DND-41 (cell line): Measurements from ENCODE around the gene CCDC28B.

Experiments
- ATAC-seq: fragments of 200-7000 bp; cut with Tn5 transposase; 3 replicates; pipeline ENCODE4 v1.9.1; 2021; ENCODE audit warnings: low read depth; ENCODE audit not compliant: insufficient read depth
- DNase-seq: peaks from one replicate; pipeline ENCODE4 v3.0.0-alpha.2; 2020
- H2AFZ ChIP-seq: 2 replicates; pipeline ENCODE4 v1.6.0; 2012; ENCODE audit warnings: low read depth, low read length
- H3K27ac ChIP-seq: 2 replicates; pipeline ENCODE4 v1.5.1; 2012; ENCODE audit warnings: low read length, inconsistent platforms
- H3K27me3 ChIP-seq: fragments of 200-600 bp; sonication (generic); 2 replicates; pipeline ENCODE4 v1.6.0; 2012; ENCODE audit warnings: low read length, mild to moderate bottlenecking, inconsistent platforms; ENCODE audit not compliant: insufficient read depth, poor library complexity
- H3K36me3 ChIP-seq: 2 replicates; pipeline ENCODE4 v1.5.1; 2012; ENCODE audit warnings: low read length, inconsistent platforms; ENCODE audit not compliant: insufficient read depth
- H3K4me1 ChIP-seq: 2 replicates; pipeline ENCODE4 v1.5.1; 2012; ENCODE audit warnings: mild to moderate bottlenecking, low read length; ENCODE audit not compliant: insufficient read depth
- H3K4me2 ChIP-seq: 2 replicates; pipeline ENCODE4 v1.6.0; 2012; ENCODE audit warnings: mild to moderate bottlenecking, moderate library complexity, low read length, inconsistent platforms; ENCODE audit not compliant: insufficient read depth
- H3K4me3 ChIP-seq, 2 experiments: fragments of 200-600 bp in 1 of 2; shearing (Covaris generic) in 1 of 2; 2 replicates each; pipeline ENCODE4 v1.5.1; 2012 to 2016; ENCODE audit warnings: inconsistent platforms in 2 of 2, low read length in 2 of 2, mild to moderate bottlenecking in 2 of 2, low read depth in 1 of 2, moderate library complexity in 1 of 2
- H3K79me2 ChIP-seq: 2 replicates; pipeline ENCODE4 v1.6.0; 2012; ENCODE audit warnings: low read length, inconsistent platforms; ENCODE audit not compliant: insufficient read depth
- H3K9ac ChIP-seq: 2 replicates; pipeline ENCODE4 v1.6.0; 2012; ENCODE audit warnings: low read depth, mild to moderate bottlenecking, inconsistent platforms, low read length, moderate library complexity
- H3K9me3 ChIP-seq: 2 replicates; pipeline ENCODE4 v1.5.1; 2012; ENCODE audit warnings: low read length, moderate library complexity, mild to moderate bottlenecking, inconsistent platforms; ENCODE audit not compliant: insufficient read depth, severe bottlenecking
- H4K20me1 ChIP-seq: 2 replicates; pipeline ENCODE4 v1.6.0; 2012; ENCODE audit warnings: low read length; ENCODE audit not compliant: insufficient read depth
- EZH2 ChIP-seq: IDR thresholded peaks from 3 replicates; pipeline ENCODE4 v1.6.1; 2012; ENCODE audit warnings: borderline replicate concordance, low read depth, mild to moderate bottlenecking, moderate library complexity, low read length, inconsistent platforms; ENCODE audit not compliant: severe bottlenecking
- TF ChIP-seq, protein P1 (sequence below): IDR thresholded peaks from 2 replicates; pipeline ENCODE4 v1.5.1; 2012; ENCODE audit warnings: borderline replicate concordance, low read length, moderate library complexity, mild to moderate bottlenecking; ENCODE audit not compliant: poor library complexity, severe bottlenecking; ENCODE audit errors: extremely low read depth

CCDC28B gene

DNA sequence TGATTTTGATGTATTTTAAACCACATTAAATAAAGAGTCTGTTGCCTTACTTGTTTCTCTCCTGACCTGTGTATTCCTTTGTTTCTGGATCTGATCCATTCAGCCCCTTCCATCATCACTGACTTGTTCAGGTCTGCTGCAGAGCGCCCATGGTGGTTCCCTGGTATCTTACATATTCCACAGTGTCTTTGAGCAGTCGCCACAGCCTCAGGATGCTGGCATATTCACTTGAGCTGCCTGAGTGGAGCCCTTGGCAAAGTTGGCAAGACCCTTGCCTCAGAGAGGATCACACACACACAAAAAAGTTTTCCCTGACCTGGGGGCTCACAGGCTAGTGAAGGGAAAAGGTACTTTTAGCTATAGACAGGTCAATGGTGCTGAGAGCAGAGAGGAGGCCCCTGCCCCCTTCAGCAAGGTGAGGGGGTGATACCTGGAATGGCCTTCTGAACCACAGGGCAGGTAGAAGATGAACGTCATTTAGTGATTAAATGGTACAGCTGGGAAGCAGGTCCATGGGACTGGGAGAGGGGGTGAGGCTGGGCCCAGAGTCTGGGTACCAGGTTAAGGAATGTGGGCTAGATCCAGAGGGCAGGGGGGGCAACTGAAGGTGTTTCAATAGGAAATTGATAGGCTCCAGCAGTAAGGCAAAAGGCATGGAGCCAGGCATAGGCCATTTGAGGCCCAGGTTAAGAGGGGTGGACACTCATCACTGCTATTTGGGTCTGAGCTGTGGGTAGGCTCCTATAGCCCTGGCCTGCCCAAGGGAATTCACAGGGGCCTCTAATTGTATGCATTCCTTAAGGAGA lies 2.0 kb upstream of the CCDC28B start:
- peaks cover 36% of the 10 kb centered on the region; the same call in 1 of the 2 replicates for H4K20me1 ChIP-seq
- no peaks in the 10 kb centered on the region for H3K27me3 ChIP-seq
- H3K36me3 ChIP-seq: peaks cover 51% of the 10 kb centered on the region
- no peak overlapping the region for H3K4me3 ChIP-seq
- H3K9me3 ChIP-seq: no peaks in the 10 kb centered on the region
- DNase-seq (no peak), ATAC-seq (no peak)
- no peak overlapping the region; the same call in 1 of the 2 replicates for H3K4me2 ChIP-seq
- TF ChIP-seq, protein P1, sequence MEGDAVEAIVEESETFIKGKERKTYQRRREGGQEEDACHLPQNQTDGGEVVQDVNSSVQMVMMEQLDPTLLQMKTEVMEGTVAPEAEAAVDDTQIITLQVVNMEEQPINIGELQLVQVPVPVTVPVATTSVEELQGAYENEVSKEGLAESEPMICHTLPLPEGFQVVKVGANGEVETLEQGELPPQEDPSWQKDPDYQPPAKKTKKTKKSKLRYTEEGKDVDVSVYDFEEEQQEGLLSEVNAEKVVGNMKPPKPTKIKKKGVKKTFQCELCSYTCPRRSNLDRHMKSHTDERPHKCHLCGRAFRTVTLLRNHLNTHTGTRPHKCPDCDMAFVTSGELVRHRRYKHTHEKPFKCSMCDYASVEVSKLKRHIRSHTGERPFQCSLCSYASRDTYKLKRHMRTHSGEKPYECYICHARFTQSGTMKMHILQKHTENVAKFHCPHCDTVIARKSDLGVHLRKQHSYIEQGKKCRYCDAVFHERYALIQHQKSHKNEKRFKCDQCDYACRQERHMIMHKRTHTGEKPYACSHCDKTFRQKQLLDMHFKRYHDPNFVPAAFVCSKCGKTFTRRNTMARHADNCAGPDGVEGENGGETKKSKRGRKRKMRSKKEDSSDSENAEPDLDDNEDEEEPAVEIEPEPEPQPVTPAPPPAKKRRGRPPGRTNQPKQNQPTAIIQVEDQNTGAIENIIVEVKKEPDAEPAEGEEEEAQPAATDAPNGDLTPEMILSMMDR: no peak
- no peak for TF ChIP-seq EZH2
- H3K79me2 ChIP-seq: peaks cover 12% of the 10 kb centered on the region
- peak overlapping the region; percentile 5; the same call in 1 of the 2 replicates for H3K9ac ChIP-seq
- H3K27ac ChIP-seq: no peak overlapping the region
- H2AFZ ChIP-seq: no peak overlapping the region
- peaks cover 65% of the 10 kb centered on the region for H3K4me1 ChIP-seq

GRCh38 chr1:32199043-32199716 lies 1.2 kb upstream of the CCDC28B start:
- ATAC-seq (no peak), DNase-seq (no peak)
- Histone ChIP-seq H3K36me3 (peaks cover 50% of the 10 kb centered on the region), H3K27ac (no peak overlapping the region), H3K4me1 (peaks cover 61% of the 10 kb centered on the region), H4K20me1 (peaks cover 31% of the 10 kb centered on the region; the same call in 1 of the 2 replicates), H3K27me3 (no peaks in the 10 kb centered on the region), H2AFZ (no peak overlapping the region), H3K4me3 (0 out of 4 replicates have a peak overlapping the region, but pooled peaks of 1 of the 2 experiments have one; percentile 68), H3K79me2 (peaks cover 12% of the 10 kb centered on the region), H3K4me2 (peak overlapping the region; percentile 97), H3K9ac (peak overlapping the region; percentile 60; the same call in 1 of the 2 replicates), H3K9me3 (no peaks in the 10 kb centered on the region)
- TF ChIP-seq, protein P1: no peak
- no peak for TF ChIP-seq EZH2

GRCh38 chr1:32199717-32200072 lies 700 bp upstream of the CCDC28B start:
- ATAC-seq (no peak), DNase-seq (no peak)
- TF ChIP-seq, protein P1: no peak
- no peak for TF ChIP-seq EZH2
- Histone ChIP-seq H3K4me3 (peak overlapping the region in 1 of 2 experiments; percentile 68; a peak in 3 of 4 replicates), H3K36me3 (peaks cover 45% of the 10 kb centered on the region), H3K27me3 (no peaks in the 10 kb centered on the region), H3K4me2 (peak overlapping the region; percentile 97), H3K79me2 (peaks cover 12% of the 10 kb centered on the region), H3K9ac (peak overlapping the region; percentile 60), H4K20me1 (peaks cover 26% of the 10 kb centered on the region; the same call in 1 of the 2 replicates), H3K4me1 (peaks cover 59% of the 10 kb centered on the region), H3K9me3 (no peaks in the 10 kb centered on the region), H3K27ac (peak overlapping the region; percentile 77), H2AFZ (peak overlapping the region; percentile 64)
